ENCODE measurements around the gene WNT5B. TPM values are rescaled to one million over a fixed set of nuclear protein-coding genes. Genes with fewer than 3 reads are reported as not detected.

The WNT5B gene
- total RNA-seq, 2 donors from 2014 or later, result 0.71 to 6.1 TPM

GRCh38 chr12:1590221-1590979 lies 38.6 kb upstream of the WNT5B start:
- Histone ChIP-seq H3K9me3 (ENCODE audit: control insufficient read depth, low read length) (no peaks in the 10 kb centered on the region), H3K9ac (ENCODE audit: extremely low read depth, low read length, poor library complexity, severe bottlenecking) (no peak overlapping the region), H3K27me3 (ENCODE audit: control insufficient read depth, insufficient read depth, low read length, poor library complexity, severe bottlenecking) (peaks cover 69% of the 10 kb centered on the region), H3K4me3 (ENCODE audit: low read length) (peak overlapping the region; percentile 70), H3K27ac (ENCODE audit: low read depth, low read length) (peak overlapping the region; percentile 19), H3K4me1 (ENCODE audit: control insufficient read depth, insufficient read depth, low read length) (peaks cover 16% of the 10 kb centered on the region), H3K36me3 (ENCODE audit: control insufficient read depth, insufficient read depth, low read length) (no peaks in the 10 kb centered on the region)
- Mint-ChIP-seq H3K27me3 (ENCODE audit: insufficient read depth) (peaks cover 81% of the 10 kb centered on the region), H3K4me1 (peaks cover 59% of the 10 kb centered on the region), H3K27ac (peak overlapping the region; percentile 41), H3K4me3 (peak overlapping the region; percentile 73), H3K9me3 (no peaks in the 10 kb centered on the region), H3K36me3 (ENCODE audit: low read depth) (peaks cover 4% of the 10 kb centered on the region)
- no peak for TF ChIP-seq CTCF (conservative IDR thresholded peaks at IDR 0.05)
- 6 to 8% methylated on average over 9 to 12 of the region's 12 CpGs for WGBS, 2 experiments (ENCODE audit: insufficient coverage in 1 of 2, insufficient read length in 1 of 2)
- DNase-seq, result peak; percentile 90

GRCh38 chr12:1591034-1591433 lies 38.0 kb upstream of the WNT5B start:
- Mint-ChIP-seq H3K4me1 (peaks cover 59% of the 10 kb centered on the region), H3K27ac (peak overlapping the region; percentile 41), H3K36me3 (ENCODE audit: low read depth) (peaks cover 4% of the 10 kb centered on the region), H3K4me3 (peak overlapping the region; percentile 73), H3K9me3 (no peaks in the 10 kb centered on the region), H3K27me3 (ENCODE audit: insufficient read depth) (peaks cover 81% of the 10 kb centered on the region)
- Histone ChIP-seq H3K4me3 (ENCODE audit: low read length) (peak overlapping the region; percentile 70), H3K27ac (ENCODE audit: low read depth, low read length) (peak overlapping the region; percentile 19), H3K9ac (ENCODE audit: extremely low read depth, low read length, poor library complexity, severe bottlenecking) (no peak overlapping the region), H3K27me3 (ENCODE audit: control insufficient read depth, insufficient read depth, low read length, poor library complexity, severe bottlenecking) (peaks cover 69% of the 10 kb centered on the region), H3K9me3 (ENCODE audit: control insufficient read depth, low read length) (no peaks in the 10 kb centered on the region), H3K4me1 (ENCODE audit: control insufficient read depth, insufficient read depth, low read length) (peaks cover 16% of the 10 kb centered on the region), H3K36me3 (ENCODE audit: control insufficient read depth, insufficient read depth, low read length) (no peaks in the 10 kb centered on the region)
- 0 to 11% methylated on average over 1 to 3 of the region's 3 CpGs for WGBS, 2 experiments (ENCODE audit: insufficient coverage in 1 of 2, insufficient read length in 1 of 2)
- no peak for DNase-seq
- peak; percentile 68 for TF ChIP-seq CTCF (conservative IDR thresholded peaks at IDR 0.05)

GRCh38 chr12:1591543-1591942 lies 37.5 kb upstream of the WNT5B start:
- no peak overlapping the region for H3K27ac ChIP-seq (ENCODE audit: low read depth, low read length)
- no peak for TF ChIP-seq CTCF (conservative IDR thresholded peaks at IDR 0.05)
- peaks cover 69% of the 10 kb centered on the region for H3K27me3 ChIP-seq (ENCODE audit: control insufficient read depth, insufficient read depth, low read length, poor library complexity, severe bottlenecking)
- peaks cover 16% of the 10 kb centered on the region for H3K4me1 ChIP-seq (ENCODE audit: control insufficient read depth, insufficient read depth, low read length)
- peaks cover 59% of the 10 kb centered on the region for H3K4me1 Mint-ChIP-seq
- no peaks in the 10 kb centered on the region for H3K9me3 Mint-ChIP-seq
- 14% methylated on average over 3 of the region's 4 CpGs; no CpG with 5 or more reads in 1 of the 2 experiments for WGBS, 2 experiments (ENCODE audit: insufficient coverage in 1 of 2, insufficient read length in 1 of 2)
- peak overlapping the region; percentile 73 for H3K4me3 Mint-ChIP-seq
- no peaks in the 10 kb centered on the region for H3K36me3 ChIP-seq (ENCODE audit: control insufficient read depth, insufficient read depth, low read length)
- no peak overlapping the region for H3K9ac ChIP-seq (ENCODE audit: extremely low read depth, low read length, poor library complexity, severe bottlenecking)
- no peaks in the 10 kb centered on the region for H3K9me3 ChIP-seq (ENCODE audit: control insufficient read depth, low read length)
- H3K27me3 Mint-ChIP-seq (ENCODE audit: insufficient read depth), result peaks cover 81% of the 10 kb centered on the region
- no peak for DNase-seq
- H3K4me3 ChIP-seq (ENCODE audit: low read length), result peak overlapping the region; percentile 70
- H3K27ac Mint-ChIP-seq, result no peak overlapping the region
- H3K36me3 Mint-ChIP-seq (ENCODE audit: low read depth), result peaks cover 4% of the 10 kb centered on the region
